ENCODE data around the gene CADM2.
"Not testable (repeated sequence)": the region's sequence is repeated elsewhere in the genome, so short reads cannot be mapped to it uniquely, and the experiment has no call there.

Gene CADM2

DNA sequence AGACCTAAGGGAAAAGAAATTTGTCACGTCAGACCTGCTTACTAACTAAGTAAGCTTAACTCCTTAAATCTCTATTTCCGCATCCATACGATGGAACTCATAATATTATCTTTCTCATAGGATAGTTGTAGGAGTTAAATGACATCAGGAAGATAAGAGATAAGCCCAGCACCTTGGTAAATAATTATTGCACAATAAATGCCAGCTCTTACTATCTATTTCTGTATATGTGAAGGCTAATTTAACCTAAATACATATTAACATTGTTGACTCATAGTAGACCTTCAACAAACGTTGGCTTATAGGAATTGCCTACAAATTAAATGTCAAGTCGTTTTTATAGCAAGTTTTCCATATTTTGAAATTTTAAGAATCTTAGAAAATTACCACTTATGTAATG, 709.0 kb downstream of the CADM2 start:
- DNase-seq (ENCODE audit: low read depth, low spot score) = no peak

DNA sequence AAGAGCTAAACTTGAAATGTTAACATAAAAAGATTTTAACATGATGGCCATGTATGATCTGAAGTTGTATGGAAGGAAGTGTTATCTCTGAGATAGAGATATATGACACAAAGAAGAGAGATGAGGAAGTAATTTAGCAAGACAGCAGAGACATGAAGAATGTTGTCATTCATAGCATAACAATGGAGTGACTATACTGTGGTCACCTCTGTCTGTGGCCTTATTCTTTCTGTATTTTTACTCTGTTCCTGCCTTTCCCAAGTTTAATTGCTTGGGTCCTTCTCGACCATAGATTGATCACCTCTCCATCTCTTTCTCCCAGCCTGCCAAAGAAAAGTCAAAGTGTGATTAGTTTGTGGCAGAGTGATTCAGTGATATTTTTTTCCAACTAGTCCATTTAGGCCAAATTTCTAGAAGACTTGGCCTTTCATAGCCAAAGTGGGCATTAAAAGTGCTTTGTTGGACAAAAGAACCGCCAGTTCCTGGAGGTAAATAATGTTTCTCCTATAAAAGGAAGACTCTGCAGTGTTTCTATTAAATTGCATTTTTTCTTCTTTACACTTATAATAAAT, 711.9 kb downstream of the CADM2 start:
- no peak for DNase-seq (ENCODE audit: low read depth, low spot score)

DNA sequence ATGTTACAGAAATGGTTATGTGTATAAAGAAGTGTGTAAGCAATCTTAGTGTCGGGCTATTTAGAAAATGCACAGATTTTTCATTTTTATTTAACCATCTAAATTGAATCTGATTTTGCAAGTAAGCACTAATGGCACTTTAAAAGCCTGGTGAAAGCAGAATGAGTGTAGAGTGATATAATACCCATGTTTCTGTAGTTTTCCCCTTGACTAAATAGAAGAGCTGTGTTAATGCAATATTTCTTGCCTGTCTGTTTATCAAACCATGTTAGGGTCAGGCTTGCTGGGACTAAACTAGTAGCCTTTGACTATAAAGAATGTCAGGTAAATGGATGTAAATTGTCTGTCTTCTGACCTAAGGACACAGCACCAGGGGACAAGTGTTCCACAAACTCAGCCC, 714.0 kb downstream of the CADM2 start:
- DNase-seq (ENCODE audit: low read depth, low spot score) = no peak

DNA sequence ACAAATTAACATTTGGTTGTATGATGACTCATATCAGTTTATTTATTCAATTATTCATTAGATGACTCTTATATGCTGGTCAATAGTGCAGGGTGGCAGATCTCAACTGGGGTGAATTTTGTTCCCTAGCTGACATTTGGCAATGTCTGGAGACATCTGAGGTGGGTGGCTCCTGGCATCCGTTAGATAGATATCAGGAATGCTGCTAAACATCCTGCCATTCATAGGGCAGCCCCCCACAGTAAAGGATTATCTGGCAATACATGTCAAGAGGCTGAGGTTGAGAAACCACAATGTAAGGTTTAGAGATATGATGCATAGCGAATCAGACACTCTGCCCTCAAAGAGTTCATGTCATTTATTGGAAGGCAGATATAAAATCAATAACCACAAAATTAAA, 719.9 kb downstream of the CADM2 start:
- DNase-seq (ENCODE audit: low read depth, low spot score) = no peak

DNA sequence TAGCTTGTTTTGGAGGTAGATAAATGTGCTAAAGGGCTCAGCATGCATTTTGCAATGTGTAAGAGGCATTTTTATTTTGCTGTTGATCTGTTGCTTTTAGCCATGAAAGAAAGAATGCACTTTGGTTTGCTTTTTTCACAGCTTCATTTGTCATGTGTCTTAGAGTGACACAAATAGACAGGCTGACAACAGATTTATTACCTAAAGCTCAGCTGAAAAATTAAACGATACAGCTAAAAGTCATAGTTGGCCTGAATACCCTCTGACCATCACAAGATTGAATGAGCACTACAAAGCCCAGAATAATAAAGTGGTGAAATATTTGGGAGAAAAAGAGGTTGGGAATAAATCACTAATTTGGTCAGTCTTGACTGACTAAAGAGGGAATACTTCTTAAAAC, 723.1 kb downstream of the CADM2 start:
- DNase-seq (ENCODE audit: low read depth, low spot score) = no peak

DNA sequence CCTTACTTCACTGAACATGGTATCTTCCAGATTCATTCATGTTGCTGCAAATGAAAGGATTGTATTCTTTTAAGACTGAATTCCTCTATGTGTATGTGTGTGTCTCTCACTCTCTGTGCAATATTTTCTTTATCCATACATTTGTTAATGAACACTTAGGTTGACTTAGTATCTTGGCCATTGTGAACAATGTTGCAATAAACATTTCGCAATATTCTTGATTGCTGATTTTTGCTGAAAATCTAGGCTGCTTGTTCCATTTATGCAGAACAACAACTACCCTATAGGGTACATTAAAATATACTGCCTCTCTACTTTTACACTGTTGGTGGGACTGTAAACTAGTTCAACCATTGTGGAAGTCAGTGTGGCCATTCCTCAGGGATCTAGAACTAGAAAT, 732.4 kb downstream of the CADM2 start:
- no peak for DNase-seq (ENCODE audit: low read depth, low spot score)

DNA sequence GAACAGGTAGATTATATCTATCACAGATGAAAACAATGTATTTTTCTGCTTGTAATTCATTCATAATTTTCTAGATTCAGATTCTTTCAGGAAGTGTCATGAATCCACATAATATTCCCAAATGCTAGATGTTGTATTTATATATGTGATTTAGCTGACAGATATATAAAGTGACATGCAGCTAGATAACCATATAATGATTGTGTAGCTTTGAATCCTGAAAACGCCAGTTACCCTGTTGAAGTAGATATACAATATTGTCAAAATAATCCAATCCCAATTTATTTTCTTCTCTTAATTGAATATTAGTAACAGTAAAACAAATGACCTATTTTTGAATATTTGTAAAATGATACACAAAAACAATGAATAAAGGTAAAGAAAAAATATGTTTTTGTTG, 738.4 kb downstream of the CADM2 start:
- DNase-seq (ENCODE audit: low read depth, low spot score) = no peak

DNA sequence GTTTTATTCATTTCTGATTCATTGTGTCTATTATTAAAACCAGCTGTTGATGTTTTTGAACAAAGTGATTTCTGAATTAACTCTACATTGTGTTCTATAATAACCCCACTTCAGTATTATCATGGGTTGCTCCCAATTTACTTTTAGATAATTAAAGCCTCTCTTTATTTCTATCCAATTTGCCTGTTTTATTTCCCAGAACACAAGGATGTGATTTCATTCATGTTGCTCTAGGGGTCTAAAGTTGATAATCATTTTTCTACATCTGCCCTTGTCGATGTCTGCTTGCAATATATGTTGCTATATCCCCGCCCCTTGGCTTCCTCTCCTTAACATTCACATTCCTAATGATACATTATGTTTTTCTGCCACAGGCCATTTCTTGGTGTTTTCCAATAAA, 747.3 kb downstream of the CADM2 start:
- DNase-seq (ENCODE audit: low read depth, low spot score) = no peak

DNA sequence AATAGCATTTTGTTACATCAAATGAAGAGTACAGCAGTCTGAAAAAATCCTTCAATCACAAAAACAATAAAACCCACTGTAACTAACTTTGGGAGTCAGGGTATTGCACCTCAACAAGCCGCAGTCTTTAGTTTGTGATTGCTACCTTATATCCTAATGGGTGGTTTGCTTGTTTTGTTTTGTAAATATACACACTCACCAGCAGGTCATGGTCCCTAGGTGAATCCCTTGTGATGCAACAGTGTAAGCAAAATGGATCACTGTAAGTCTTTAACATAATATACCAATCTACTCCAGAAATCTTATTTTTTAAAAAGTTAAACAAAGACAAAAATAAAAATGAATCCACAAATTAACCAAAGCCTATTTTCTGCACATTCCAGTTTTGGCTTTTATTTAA, 749.5 kb downstream of the CADM2 start:
- DNase-seq (ENCODE audit: low read depth, low spot score) = not testable (repeated sequence)

DNA sequence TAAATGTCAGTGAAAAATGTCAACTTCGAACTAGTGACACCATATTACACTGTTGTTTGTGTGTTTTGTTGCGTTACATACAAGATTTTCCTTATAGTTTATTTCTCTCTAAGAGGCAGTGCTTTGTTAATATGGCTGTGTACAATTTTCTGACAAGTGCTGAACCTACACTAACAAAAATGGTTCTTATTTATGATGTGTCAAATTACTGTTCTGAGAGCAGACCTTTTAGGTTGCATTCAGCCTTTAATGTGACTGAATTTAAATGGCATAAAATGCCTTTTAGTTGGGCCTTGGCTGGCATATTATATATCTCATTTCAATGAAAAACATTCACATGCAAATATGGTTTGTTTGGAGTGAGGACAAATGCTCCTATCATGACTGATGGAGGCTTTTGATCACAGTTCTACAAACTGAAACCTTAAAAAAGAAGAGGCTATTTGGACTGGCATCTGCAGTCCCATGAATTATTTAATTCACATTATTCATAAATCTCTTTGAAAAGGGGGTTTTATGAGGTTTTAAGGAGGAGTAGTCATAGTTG, 750.6 kb downstream of the CADM2 start:
- no peak for DNase-seq (ENCODE audit: low read depth, low spot score)

DNA sequence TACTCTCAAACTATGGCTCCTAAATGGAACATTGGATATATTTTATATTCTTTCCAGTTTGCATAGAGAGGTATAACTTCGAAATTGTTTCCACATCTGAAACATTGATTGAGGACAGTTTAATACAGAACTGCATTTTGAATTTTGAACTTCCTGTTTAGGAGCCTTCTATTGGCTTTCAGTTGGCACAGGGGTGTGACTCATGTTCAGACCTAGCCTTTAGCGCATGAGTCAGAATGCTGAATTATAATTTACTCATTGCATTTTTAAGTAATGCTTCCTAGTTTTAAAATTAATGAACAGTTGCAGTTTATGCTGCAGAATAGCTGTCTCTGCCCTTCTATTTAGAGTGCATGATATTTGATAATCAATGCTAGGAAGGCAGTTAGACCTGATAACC, 751.7 kb downstream of the CADM2 start:
- DNase-seq (ENCODE audit: low read depth, low spot score) = no peak

DNA sequence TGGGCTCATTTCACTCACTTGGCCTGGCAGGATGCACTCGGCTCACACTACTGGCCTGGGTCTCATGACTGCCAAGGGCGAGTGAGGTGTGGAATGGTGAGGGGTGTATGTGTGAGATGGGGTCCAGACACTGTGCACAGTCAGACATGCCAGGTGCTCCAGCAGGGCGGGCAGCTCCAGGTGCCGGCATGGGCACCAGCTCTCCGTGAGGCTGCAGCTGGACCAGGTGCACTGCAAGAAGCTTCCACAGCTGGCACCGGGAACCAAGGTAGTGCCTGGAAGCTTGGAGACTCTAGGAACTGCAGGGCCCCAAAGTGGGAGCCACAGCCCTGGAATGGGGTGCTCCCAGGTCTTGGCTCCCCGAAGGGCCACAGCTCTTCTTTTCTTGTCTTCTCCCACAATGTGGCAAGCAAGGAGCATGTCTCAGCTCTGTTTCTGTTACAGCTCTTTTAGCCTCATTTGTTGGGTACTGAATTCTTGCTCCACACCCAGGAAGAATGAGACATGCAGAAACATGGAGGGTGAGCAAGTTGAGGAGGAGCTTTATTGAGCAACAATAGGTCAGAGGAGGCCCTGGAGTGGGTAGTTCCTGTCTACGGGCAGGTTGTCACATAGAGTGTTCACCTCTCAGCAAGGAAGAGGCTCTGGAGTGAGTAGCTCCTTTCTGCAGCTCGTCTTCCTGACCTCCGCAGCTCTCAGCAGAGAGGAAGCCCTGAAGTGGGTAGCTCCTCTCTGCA, 762.8 kb downstream of the CADM2 start:
- no peak for DNase-seq (ENCODE audit: low read depth, low spot score)

DNA sequence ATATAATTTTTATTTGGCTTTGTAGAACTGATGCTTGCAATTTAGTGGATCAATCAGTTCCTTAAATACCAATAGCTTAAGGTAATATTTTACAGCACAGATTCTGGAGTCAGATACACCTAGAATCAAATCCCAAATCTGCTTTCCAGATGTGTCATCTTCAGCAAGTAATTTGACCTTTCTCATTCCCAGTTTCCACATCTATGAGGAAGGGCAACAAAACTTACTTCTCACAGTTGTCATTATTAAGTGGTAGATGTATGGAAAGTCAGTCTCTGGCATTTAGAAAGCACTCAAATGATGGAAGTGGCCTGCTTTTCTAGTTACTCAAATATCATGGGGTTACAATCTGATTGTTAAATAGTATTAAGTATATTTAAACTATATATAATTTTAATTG, 767.0 kb downstream of the CADM2 start:
- no peak for DNase-seq (ENCODE audit: low read depth, low spot score)

DNA sequence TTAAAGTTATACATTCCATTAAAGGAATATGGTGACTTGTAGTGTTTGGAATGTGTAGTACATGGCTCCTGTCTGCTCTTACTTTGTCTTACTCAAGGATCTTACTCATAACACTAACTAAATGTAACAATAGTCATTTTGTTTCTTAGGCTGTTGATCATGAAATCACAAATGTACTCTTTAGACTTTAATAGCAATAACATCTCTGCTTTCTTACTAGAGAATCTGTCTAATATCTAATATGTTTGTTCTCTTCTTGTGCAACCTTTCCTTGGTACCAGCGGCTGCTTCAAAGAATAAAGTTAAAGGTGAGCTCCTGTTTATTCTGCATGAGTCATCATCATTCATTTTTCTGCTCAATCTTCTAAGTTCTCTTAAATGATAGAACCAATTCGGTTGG, 767.5 kb downstream of the CADM2 start:
- DNase-seq (ENCODE audit: low read depth, low spot score) = no peak

DNA sequence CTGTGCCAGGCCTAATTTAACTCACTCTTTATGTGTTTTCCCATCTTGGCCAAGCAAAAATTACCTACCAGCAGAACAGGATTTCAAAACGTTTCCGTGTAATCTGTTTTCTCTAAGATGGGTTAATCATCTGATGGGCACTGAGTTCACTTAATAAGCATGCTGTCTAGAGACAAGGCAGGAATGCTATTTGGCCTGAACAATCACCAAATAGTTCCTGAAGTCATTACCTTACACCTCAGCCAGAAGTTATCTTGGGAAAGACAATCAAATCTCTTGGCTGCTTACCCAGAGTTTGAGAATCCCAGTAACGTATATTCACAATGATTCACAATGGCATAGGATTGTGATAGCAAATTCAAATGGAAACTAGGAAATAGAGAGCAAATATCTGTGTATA, 779.1 kb downstream of the CADM2 start:
- no peak for DNase-seq (ENCODE audit: low read depth, low spot score)

DNA sequence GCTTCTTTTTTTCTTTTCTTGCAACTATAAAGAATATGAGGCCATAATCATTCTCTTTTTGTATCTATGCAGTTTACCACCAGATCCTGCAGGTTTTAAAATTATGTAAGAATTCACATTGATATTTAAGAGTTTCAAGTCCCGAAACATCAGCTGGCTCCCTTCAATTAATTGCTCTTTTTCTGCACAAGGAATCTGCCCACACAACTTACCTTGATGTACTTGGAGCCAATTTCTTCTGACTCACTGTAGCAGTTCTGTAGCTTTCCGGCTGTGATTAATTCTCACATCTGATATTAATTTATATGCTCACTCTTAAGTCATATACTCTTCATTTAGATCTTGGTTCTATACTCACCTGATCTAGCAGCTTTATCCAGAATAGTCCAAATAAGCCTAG, 781.8 kb downstream of the CADM2 start:
- DNase-seq (ENCODE audit: low read depth, low spot score) = no peak

DNA sequence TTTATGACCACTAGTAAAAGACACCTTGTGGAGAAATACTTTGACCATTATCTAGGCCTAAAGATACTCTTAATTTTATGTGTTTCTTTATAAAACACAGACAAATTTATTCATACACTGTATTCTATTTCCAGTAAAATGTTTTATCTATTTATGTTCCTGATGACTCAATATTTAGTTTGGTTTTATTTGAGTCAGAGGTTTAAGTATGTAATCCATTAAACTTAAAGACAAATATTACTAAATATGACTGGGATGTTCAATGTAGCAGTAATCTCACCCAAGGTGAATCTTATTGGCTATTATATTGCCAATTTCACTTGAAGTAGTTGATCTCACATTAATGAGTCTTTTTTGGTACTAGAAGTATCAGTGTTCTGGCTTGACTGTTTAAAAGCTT, 799.7 kb downstream of the CADM2 start:
- DNase-seq (ENCODE audit: low read depth, low spot score) = no peak

DNA sequence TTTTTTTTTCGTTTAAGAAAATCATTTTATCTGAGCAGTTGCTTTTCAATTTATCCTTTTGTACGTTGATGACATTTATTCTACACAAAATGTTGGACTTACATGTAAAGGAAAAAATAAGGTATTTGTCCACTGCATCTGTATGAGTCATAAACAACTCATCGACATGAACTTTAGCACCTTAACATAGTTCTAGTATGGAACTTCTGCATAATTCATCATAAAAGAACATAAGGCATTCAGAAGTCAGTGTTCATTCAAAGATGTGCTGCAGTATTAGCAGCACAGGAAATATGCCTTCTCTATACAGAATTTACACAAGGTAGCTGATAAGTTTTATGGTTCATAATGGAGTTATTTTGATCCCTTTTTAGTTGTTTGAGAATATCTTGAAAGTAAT, 801.6 kb downstream of the CADM2 start:
- DNase-seq (ENCODE audit: low read depth, low spot score) = no peak

DNA sequence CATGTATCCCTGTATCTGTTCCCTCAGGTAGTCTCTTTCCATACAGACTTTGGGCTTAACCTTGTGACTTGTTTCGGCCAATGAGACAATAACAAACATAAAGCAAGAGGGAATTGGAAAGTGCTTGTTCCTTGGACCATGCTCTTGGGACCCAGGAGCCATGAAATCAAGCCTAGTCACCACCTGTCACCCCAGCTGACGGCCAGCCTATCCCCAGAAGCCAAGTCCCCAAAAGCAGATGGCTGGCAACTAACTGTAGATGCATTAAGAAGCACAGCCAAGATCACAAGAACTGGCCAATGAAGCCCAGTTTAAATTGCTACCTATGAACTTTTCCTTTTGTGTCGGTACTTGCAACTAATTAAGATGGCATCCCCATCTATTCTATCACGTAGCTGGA, 822.0 kb downstream of the CADM2 start:
- DNase-seq (ENCODE audit: low read depth, low spot score) = no peak

DNA sequence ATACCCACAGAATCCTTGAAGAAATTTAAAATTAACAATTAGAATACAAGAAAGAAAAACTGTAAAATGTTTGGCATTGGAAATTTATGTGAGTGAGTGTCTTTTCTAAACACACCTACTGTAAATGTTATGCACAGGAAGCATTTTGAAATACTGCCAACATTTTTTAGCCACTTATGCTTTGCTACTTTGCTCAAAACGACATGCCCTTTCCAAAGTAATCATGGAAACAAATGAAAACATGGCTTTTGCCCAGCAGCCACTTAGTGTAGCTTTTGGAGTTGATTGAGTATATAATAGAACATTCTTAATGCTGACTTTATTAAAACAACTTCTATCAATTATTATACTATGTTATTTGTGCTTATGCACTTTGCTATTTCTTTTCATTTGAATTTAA, 823.0 kb downstream of the CADM2 start:
- no peak for DNase-seq (ENCODE audit: low read depth, low spot score)

DNA sequence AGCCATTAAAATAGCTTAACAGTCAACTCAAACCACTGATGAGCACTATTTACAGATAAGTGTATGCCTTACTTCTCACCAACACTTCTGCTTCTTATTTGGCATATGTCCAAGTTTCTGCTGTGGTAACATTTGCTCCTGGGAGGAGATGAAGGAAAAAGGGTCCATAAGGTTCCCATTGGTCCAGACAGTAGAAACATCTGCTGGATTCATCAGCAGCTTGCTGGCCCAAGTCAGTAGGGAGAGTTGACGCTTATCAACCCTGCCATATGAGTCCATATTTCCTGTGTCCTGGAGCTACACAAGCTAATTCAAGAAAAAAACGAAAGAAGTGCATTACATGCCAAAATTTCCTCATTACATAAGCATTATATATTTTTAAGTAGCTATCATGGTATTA, 824.5 kb downstream of the CADM2 start:
- DNase-seq (ENCODE audit: low read depth, low spot score) = no peak

DNA sequence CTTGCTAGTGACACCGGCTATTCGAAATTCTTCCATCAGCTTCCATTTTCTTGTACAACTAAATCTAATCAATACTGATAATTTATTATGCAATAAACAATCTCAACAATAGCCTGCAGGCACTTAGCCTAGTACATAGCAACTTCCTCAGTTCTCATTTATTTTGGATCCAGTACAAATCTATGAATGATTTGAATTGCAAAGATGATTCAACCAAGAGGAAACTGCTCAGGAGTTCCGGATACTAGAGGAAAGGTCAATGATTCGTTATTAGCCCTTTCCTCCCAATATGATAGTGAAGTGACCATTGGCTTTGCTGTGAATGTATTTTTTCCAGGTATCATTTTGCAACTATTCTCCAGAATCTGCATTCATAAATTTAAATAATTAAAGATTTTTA, 827.0 kb downstream of the CADM2 start:
- DNase-seq (ENCODE audit: low read depth, low spot score) = no peak

DNA sequence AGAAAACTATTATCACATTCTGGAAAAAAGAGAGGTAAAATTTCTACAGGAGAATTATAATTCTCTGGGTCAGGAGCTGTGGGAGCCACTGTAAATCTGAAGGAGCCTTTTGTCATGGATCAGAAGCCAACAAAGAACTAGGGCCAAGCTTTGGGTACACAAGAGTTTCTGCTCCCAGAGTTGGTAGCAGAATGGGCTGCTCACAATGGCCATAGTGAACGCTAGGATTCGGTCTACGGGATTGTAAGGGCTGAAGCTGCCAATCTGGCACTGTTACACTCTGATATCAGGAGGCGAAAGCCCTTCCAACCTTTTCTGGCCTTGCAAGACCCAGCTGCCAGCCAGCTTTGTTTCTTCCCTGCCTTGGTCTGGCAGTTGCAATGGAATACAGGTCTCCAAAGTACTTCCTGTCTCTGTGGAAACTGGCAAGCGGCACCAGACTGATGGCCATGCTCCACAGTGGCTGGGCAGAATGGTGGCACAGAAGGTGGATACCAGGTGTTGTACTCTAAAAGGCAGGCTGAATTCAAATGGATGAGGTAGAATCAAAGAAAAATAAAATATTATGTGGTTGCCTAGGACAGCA, 831.7 kb downstream of the CADM2 start:
- DNase-seq (ENCODE audit: low read depth, low spot score) = no peak
